Measurements from ENCODE around the gene RALGDS. TPM values are rescaled to one million over a fixed set of nuclear protein-coding genes. Genes with fewer than 3 reads are reported as not detected.
A peak's percentile ranks its signal among the peaks of the same experiment; 100 is the strongest.

The RALGDS gene
- total and polyA plus RNA-seq, 9 of the 15 experiments (the other 6 are each of a cell fraction or from before 2014, with no cell fraction given): 0.75 to 43.3 (median 27.1) TPM

DNA sequence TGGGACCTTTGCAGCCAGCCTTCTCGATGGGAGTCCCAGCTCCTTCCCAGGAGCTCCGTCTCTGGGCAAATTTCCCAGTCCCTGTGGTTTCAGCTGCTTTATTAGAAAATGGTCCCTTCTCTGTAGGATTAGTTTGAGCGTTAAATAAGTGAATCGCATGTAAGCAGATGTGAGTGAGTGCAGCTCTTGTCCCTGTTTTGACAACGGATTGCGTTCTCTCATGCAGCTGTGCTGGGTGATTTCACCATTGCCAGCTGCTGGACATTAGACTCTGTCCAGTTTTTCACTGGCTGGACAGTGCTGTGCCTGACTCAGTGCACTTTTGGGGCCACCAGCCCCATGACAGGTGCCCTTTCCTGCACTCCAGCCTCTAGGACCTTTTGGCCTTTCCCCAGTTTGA lies 70.9 kb downstream of the RALGDS start:
- POLR2A ChIA-PET: no interaction called here
- H3K4me3 ChIP-seq: no peak overlapping the region
- H4K20me1 ChIP-seq (replicated peaks; ENCODE audit: control insufficient read depth, insufficient read depth, low read length): 0 out of 2 replicates have a peak, but pooled peaks cover 4% of the 10 kb centered on the region
- no peaks in the 10 kb centered on the region for H3K79me2 ChIP-seq (ENCODE audit: control insufficient read depth, insufficient read depth, low read length)
- in situ Hi-C loops (cut with MboI): no loop called here
- H3K9ac ChIP-seq (ENCODE audit: insufficient read depth in 1 of 2, low read depth in 2 of 2, low read length in 2 of 2): peak overlapping the region in 1 of 2 experiments; percentile 52; a peak in 1 of 4 replicates
- H3K9me3 ChIP-seq (replicated peaks; ENCODE audit: control insufficient read depth, insufficient read depth, low read depth, low read length): no peaks in the 10 kb centered on the region
- H3K27ac ChIP-seq (ENCODE audit: extremely low read depth, low read depth, low read length): no peak overlapping the region
- WGBS (ENCODE audit: insufficient coverage, low coverage, missing lambda C conversion rate): 96% methylated on average over 6 of the region's 6 CpGs
- no peaks in the 10 kb centered on the region for H3K27me3 ChIP-seq (ENCODE audit: control insufficient read depth in 2 of 2, insufficient read depth in 2 of 2, low read length in 2 of 2)
- no peaks in the 10 kb centered on the region for H3K9me1 ChIP-seq (ENCODE audit: control insufficient read depth, insufficient read depth, low read length)
- no peak for FAIRE-seq
- ATAC-seq: no peak
- H2AFZ ChIP-seq (ENCODE audit: low read depth, low read length): no peak overlapping the region
- no peak for DNase-seq (ENCODE audit: extremely low read depth in 1 of 4, low spot score in 3 of 4)
- peaks cover 93% of the 10 kb centered on the region for H3K36me3 ChIP-seq (ENCODE audit: control insufficient read depth, insufficient read depth, low read length)
- H3K4me2 ChIP-seq (ENCODE audit: insufficient read depth, low read length): no peak overlapping the region
- CTCF ChIA-PET (ENCODE audit: low intra/inter-chr PET ratio): no interaction called here
- intact Hi-C loops (cut with micrococcal nuclease): no loop called here
- peaks cover 0 to 15% of the 10 kb centered on the region in 2 experiments; a peak in 2 of 5 replicates for H3K4me1 ChIP-seq (replicated peaks in 1 of 2; ENCODE audit: control insufficient read depth in 2 of 2, insufficient read depth in 2 of 2, low read length in 2 of 2)
- BruUV-seq (replicated peaks): no TSS peak
- TF ChIP-seq GTF2B (IDR thresholded peaks at IDR 0.05; ENCODE audit: extremely low read depth, insufficient read length) (no peak), CHD2 (IDR thresholded peaks at IDR 0.05; ENCODE audit: low read depth, low read length) (no peak), C11orf30 (IDR thresholded peaks at IDR 0.05; ENCODE audit: low read depth) (no peak), LCOR (CRISPR knock-in tag; IDR thresholded peaks at IDR 0.05) (no peak), SRSF7 (optimal IDR thresholded peaks at IDR 0.05; ENCODE audit: low read depth, low read length) (no peak), HNRNPUL1 (IDR thresholded peaks at IDR 0.05; ENCODE audit: low read length) (no peak), ZSCAN32 (CRISPR knock-in tag; IDR thresholded peaks at IDR 0.05) (no peak), E2F3 (CRISPR knock-in tag; IDR thresholded peaks at IDR 0.05) (no peak), TSHZ1 (CRISPR knock-in tag; IDR thresholded peaks at IDR 0.05) (no peak)
- TF ChIP-seq, protein P1, sequence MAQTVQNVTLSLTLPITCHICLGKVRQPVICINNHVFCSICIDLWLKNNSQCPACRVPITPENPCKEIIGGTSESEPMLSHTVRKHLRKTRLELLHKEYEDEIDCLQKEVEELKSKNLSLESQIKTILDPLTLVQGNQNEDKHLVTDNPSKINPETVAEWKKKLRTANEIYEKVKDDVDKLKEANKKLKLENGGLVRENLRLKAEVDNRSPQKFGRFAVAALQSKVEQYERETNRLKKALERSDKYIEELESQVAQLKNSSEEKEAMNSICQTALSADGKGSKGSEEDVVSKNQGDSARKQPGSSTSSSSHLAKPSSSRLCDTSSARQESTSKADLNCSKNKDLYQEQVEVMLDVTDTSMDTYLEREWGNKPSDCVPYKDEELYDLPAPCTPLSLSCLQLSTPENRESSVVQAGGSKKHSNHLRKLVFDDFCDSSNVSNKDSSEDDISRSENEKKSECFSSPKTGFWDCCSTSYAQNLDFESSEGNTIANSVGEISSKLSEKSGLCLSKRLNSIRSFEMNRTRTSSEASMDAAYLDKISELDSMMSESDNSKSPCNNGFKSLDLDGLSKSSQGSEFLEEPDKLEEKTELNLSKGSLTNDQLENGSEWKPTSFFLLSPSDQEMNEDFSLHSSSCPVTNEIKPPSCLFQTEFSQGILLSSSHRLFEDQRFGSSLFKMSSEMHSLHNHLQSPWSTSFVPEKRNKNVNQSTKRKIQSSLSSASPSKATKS (CRISPR knock-in tag; IDR thresholded peaks at IDR 0.05): no peak
- TF ChIP-seq, protein P2, sequence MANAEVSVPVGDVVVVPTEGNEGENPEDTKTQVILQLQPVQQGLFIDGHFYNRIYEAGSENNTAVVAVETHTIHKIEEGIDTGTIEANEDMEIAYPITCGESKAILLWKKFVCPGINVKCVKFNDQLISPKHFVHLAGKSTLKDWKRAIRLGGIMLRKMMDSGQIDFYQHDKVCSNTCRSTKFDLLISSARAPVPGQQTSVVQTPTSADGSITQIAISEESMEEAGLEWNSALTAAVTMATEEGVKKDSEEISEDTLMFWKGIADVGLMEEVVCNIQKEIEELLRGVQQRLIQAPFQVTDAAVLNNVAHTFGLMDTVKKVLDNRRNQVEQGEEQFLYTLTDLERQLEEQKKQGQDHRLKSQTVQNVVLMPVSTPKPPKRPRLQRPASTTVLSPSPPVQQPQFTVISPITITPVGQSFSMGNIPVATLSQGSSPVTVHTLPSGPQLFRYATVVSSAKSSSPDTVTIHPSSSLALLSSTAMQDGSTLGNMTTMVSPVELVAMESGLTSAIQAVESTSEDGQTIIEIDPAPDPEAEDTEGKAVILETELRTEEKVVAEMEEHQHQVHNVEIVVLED (CRISPR knock-in tag; IDR thresholded peaks at IDR 0.05): no peak
- TF ChIP-seq, protein P3, sequence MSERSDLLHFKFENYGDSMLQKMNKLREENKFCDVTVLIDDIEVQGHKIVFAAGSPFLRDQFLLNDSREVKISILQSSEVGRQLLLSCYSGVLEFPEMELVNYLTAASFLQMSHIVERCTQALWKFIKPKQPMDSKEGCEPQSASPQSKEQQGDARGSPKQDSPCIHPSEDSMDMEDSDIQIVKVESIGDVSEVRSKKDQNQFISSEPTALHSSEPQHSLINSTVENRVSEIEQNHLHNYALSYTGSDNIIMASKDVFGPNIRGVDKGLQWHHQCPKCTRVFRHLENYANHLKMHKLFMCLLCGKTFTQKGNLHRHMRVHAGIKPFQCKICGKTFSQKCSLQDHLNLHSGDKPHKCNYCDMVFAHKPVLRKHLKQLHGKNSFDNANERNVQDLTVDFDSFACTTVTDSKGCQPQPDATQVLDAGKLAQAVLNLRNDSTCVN (CRISPR knock-in tag; IDR thresholded peaks at IDR 0.05): no peak
